Neural cell (in vitro differentiated cells): ENCODE data around the gene SMU1. TPM values are rescaled to one million over a fixed set of nuclear protein-coding genes. Genes with fewer than 3 reads are reported as not detected.
A peak's percentile ranks its signal among the peaks of the same experiment; 100 is the strongest.

Source experiments
- H2AFZ ChIP-seq: fragments of 200-600, 300-800 bp; sonication (generic), shearing (Covaris generic); 2 replicates; pipeline ENCODE4 v1.6.0; 2014; ENCODE audit warnings: low read depth, mild to moderate bottlenecking, antibody characterized with exemption, low read length, moderate library complexity
- H3F3A ChIP-seq: fragments of 200-600 bp; shearing (Covaris generic); 2 replicates; pipeline ENCODE4 v1.6.1; 2016; ENCODE audit warnings: mild to moderate bottlenecking, moderate library complexity, mixed read lengths, antibody characterized with exemption, low read length; ENCODE audit not compliant: insufficient read depth, poor library complexity, severe bottlenecking
- H3K27ac ChIP-seq: fragments of 200-600, 300-800 bp; sonication (generic), shearing (Covaris generic); 2 replicates; pipeline ENCODE4 v1.5.1; 2014; ENCODE audit warnings: mild to moderate bottlenecking, low read length, moderate library complexity
- H3K27me3 ChIP-seq: fragments of 300-800, 200-600 bp; sonication (generic), shearing (Covaris generic); 2 replicates; pipeline ENCODE4 v1.6.0; 2014; ENCODE audit warnings: mild to moderate bottlenecking, low read depth, low read length, moderate library complexity; ENCODE audit not compliant: insufficient read depth
- H3K36me3 ChIP-seq: fragments of 300-800, 200-600 bp; sonication (generic), shearing (Covaris generic); 2 replicates; pipeline ENCODE4 v1.5.1; 2014; ENCODE audit warnings: mild to moderate bottlenecking, antibody characterized with exemption, low read length, moderate library complexity; ENCODE audit not compliant: insufficient read depth
- H3K4me2 ChIP-seq: fragments of 300-800, 200-600 bp; sonication (generic), shearing (Covaris generic); 2 replicates; pipeline ENCODE4 v1.6.0; 2014; ENCODE audit warnings: mild to moderate bottlenecking, low read length
- H3K4me3 ChIP-seq: fragments of 300-800, 200-600 bp; sonication (generic), shearing (Covaris generic); 2 replicates; pipeline ENCODE4 v1.5.1; 2014; ENCODE audit warnings: mild to moderate bottlenecking, low read length, moderate library complexity
- H3K79me2 ChIP-seq: fragments of 200-600 bp; shearing (Covaris generic); replicated peaks from 2 replicates; pipeline ENCODE4 v1.6.0; 2014; ENCODE audit warnings: mild to moderate bottlenecking, low read length, moderate library complexity; ENCODE audit not compliant: insufficient read depth
- H3K9ac ChIP-seq: fragments of 300-800, 200-600 bp; sonication (generic), shearing (Covaris generic); 2 replicates; pipeline ENCODE4 v1.6.1; 2016; ENCODE audit warnings: mild to moderate bottlenecking, low read length, mixed read lengths
- H3K9me2 ChIP-seq: fragments of 200-600 bp; shearing (Covaris generic); 2 replicates; pipeline ENCODE4 v1.6.1; 2016; ENCODE audit warnings: mild to moderate bottlenecking, low read length, mixed read lengths; ENCODE audit not compliant: insufficient read depth
- H3K9me3 ChIP-seq: fragments of 200-600, 300-800 bp; sonication (generic), shearing (Covaris generic); 2 replicates; pipeline ENCODE4 v1.6.1; 2016; ENCODE audit warnings: mild to moderate bottlenecking, mixed run types, low read length, moderate library complexity, mixed read lengths
- H4K20me1 ChIP-seq: fragments of 200-600 bp; shearing (Covaris generic); 2 replicates; pipeline ENCODE4 v1.6.1; 2016; ENCODE audit warnings: mild to moderate bottlenecking, mixed run types; ENCODE audit not compliant: insufficient read depth
- EP300 ChIP-seq: fragments of 450-650 bp; conservative IDR thresholded peaks from 2 replicates; pipeline ENCODE4 v1.6.1; 2014; ENCODE audit warnings: antibody characterized with exemption, mild to moderate bottlenecking, moderate library complexity; ENCODE audit not compliant: poor library complexity, severe bottlenecking
- EZH2 ChIP-seq: fragments of 200-600, 300-800 bp; shearing (Covaris generic), sonication (generic); IDR thresholded peaks from 2 replicates; pipeline ENCODE4 v1.6.1; 2014; ENCODE audit warnings: antibody characterized with exemption, low read length, borderline replicate concordance, mild to moderate bottlenecking; ENCODE audit not compliant: insufficient read depth, poor library complexity, severe bottlenecking
- MXI1 ChIP-seq: fragments of 450-650 bp; conservative IDR thresholded peaks from 2 replicates; pipeline ENCODE4 v1.6.1; 2014; ENCODE audit warnings: antibody characterized with exemption, mild to moderate bottlenecking; ENCODE audit not compliant: poor library complexity, severe bottlenecking
- POLR2AphosphoS5 ChIP-seq: IDR thresholded peaks from 2 replicates; pipeline ENCODE4 v1.6.1; 2012
- RAD21 ChIP-seq: fragments of 450-650 bp; conservative IDR thresholded peaks from 2 replicates; pipeline ENCODE4 v1.6.1; 2014; ENCODE audit warnings: antibody characterized with exemption, mild to moderate bottlenecking, moderate library complexity
- SMC3 ChIP-seq: fragments of 450-650 bp; conservative IDR thresholded peaks from 2 replicates; pipeline ENCODE4 v1.6.1; 2014; ENCODE audit warnings: antibody characterized with exemption, mild to moderate bottlenecking, moderate library complexity; ENCODE audit not compliant: poor library complexity
- TAF1 ChIP-seq: IDR thresholded peaks from 2 replicates; pipeline ENCODE4 v1.6.1; 2012; ENCODE audit warnings: low read depth
- polyA minus RNA-seq: library from RNA; depleted of rRNA, polyadenylated mRNA; stranded (reverse); fragments of >200 nt; gene quantifications from 2 replicates; pipeline ENCODE4 v1.2.3, GENCODE V29; 2014
- polyA plus RNA-seq: library from polyadenylated mRNA; depleted of rRNA; stranded (reverse); fragments of >200 nt; gene quantifications from 2 replicates; pipeline ENCODE4 v1.2.3, GENCODE V29; 2014
- TF ChIP-seq, protein P1 (sequence below): IDR thresholded peaks from 2 replicates; pipeline ENCODE4 v1.6.1; 2012; ENCODE audit warnings: borderline replicate concordance
- TF ChIP-seq, protein P2 (sequence below): fragments of 450-650 bp; IDR thresholded peaks from 2 replicates; pipeline ENCODE4 v1.5.1; 2014; ENCODE audit warnings: antibody characterized with exemption, mild to moderate bottlenecking, moderate library complexity; ENCODE audit not compliant: poor library complexity, severe bottlenecking

The SMU1 gene
- 25.4 and 27.4 TPM in 2 replicates for polyA plus RNA-seq
- polyA minus RNA-seq: 44.1 and 44.9 TPM in 2 replicates

DNA sequence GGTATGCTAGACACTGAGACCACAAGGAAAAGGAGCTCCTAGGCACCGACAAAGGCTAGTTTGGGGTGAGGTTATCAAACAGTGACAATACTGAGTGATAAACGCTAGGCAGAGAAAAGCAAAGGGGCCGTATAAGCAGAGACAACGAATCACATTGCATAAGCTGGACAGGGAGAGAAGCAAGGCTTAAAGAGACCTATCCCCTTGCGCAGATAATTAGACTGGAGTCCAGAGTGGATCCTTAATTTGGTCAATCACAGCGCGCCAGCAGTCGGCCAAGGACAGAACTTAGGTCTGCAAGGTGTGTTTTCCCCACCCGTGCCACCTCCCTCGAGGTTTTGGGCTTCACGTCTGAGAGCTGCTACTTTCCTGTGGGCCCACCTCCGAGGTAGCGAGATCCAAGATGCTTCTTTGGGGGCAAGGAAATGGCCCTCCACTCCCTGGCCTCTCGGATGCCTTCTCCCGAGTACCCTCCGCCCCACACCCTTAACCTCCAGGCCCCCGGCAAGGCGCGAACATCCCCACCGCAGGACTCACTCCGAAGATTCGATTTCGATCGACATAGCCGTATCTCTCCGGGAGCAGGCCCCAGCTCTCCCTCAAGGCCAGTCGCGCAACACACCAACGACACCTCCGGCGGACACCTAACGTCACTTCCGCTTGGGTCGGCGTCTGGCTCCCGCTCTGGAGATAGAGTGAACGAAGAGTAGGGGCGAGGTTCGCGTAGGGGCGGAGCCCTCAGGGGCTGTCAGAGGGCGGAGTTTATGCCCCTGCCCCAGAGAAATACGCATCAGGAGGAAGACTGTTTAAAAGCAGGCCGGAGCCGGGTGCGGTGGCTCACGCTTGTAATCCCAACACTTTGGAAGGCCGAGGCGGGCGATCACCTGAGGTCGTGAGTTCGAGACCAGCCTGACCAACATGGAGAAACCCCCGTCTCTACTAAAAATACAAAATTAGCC lies at the start of gene SMU1:
TSS of gene SMU1 (minus strand) at position 629 of the 959 bp plus-strand sequence. CDS start at position 563, 66 bp downstream.
- Histone ChIP-seq H3K9me2 (no peaks in the 10 kb centered on the region), H3K27me3 (no peaks in the 10 kb centered on the region), H3F3A (no peaks in the 10 kb centered on the region), H3K79me2 (peaks cover 28% of the 10 kb centered on the region), H3K9me3 (no peaks in the 10 kb centered on the region), H2AFZ (peak within 1 kb of the TSS; percentile 91), H3K4me2 (peak within 1 kb of the TSS; percentile 92), H3K27ac (peak within 1 kb of the TSS; percentile 88), H3K36me3 (no peaks in the 10 kb centered on the region), H3K9ac (peak within 1 kb of the TSS; percentile 94), H3K4me3 (peak within 1 kb of the TSS; percentile 78), H4K20me1 (no peaks in the 10 kb centered on the region)
- peak; percentile 96 for TF ChIP-seq POLR2AphosphoS5
- TF ChIP-seq, protein P1, sequence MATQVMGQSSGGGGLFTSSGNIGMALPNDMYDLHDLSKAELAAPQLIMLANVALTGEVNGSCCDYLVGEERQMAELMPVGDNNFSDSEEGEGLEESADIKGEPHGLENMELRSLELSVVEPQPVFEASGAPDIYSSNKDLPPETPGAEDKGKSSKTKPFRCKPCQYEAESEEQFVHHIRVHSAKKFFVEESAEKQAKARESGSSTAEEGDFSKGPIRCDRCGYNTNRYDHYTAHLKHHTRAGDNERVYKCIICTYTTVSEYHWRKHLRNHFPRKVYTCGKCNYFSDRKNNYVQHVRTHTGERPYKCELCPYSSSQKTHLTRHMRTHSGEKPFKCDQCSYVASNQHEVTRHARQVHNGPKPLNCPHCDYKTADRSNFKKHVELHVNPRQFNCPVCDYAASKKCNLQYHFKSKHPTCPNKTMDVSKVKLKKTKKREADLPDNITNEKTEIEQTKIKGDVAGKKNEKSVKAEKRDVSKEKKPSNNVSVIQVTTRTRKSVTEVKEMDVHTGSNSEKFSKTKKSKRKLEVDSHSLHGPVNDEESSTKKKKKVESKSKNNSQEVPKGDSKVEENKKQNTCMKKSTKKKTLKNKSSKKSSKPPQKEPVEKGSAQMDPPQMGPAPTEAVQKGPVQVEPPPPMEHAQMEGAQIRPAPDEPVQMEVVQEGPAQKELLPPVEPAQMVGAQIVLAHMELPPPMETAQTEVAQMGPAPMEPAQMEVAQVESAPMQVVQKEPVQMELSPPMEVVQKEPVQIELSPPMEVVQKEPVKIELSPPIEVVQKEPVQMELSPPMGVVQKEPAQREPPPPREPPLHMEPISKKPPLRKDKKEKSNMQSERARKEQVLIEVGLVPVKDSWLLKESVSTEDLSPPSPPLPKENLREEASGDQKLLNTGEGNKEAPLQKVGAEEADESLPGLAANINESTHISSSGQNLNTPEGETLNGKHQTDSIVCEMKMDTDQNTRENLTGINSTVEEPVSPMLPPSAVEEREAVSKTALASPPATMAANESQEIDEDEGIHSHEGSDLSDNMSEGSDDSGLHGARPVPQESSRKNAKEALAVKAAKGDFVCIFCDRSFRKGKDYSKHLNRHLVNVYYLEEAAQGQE: peak; percentile 78
- TF ChIP-seq SMC3: no peak
- no peak for TF ChIP-seq RAD21
- TF ChIP-seq EP300: peak; percentile 74
- peak; percentile 82 for TF ChIP-seq MXI1
- TF ChIP-seq TAF1: peak; percentile 60
- TF ChIP-seq, protein P2, sequence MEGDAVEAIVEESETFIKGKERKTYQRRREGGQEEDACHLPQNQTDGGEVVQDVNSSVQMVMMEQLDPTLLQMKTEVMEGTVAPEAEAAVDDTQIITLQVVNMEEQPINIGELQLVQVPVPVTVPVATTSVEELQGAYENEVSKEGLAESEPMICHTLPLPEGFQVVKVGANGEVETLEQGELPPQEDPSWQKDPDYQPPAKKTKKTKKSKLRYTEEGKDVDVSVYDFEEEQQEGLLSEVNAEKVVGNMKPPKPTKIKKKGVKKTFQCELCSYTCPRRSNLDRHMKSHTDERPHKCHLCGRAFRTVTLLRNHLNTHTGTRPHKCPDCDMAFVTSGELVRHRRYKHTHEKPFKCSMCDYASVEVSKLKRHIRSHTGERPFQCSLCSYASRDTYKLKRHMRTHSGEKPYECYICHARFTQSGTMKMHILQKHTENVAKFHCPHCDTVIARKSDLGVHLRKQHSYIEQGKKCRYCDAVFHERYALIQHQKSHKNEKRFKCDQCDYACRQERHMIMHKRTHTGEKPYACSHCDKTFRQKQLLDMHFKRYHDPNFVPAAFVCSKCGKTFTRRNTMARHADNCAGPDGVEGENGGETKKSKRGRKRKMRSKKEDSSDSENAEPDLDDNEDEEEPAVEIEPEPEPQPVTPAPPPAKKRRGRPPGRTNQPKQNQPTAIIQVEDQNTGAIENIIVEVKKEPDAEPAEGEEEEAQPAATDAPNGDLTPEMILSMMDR: no peak
- no peak for TF ChIP-seq EZH2

DNA sequence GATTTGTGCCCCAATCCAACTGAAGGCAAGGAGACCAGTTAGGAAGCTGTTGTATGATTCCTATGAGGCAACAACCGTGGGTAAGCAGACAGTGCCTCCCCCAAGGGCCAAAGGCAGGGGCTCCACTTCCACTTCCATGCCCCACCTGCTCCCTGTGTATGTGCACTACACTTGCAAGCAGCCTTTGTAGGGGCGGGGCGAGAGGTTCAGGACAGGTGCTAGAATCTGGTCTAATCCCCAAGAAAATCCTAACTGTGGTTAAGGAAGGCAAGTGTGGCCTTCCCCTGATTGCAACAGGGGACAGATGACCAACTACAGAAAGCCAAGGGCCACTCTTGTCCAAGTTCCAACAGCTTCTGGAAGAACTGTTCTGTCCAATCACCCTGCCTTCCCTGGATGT lies 49.0 kb upstream of the SMU1 start:
- Histone ChIP-seq H3K79me2 (no peaks in the 10 kb centered on the region), H3K9ac (no peak overlapping the region), H2AFZ (no peak overlapping the region), H3K4me3 (no peak overlapping the region), H3K27ac (no peak overlapping the region), H3K36me3 (no peaks in the 10 kb centered on the region), H3K9me2 (no peaks in the 10 kb centered on the region), H3K4me2 (no peak overlapping the region), H3K9me3 (no peaks in the 10 kb centered on the region), H4K20me1 (no peaks in the 10 kb centered on the region), H3F3A (no peaks in the 10 kb centered on the region), H3K27me3 (no peaks in the 10 kb centered on the region)
- TF ChIP-seq SMC3 (no peak), POLR2AphosphoS5 (no peak), EZH2 (no peak), MXI1 (no peak), TAF1 (no peak), RAD21 (no peak), EP300 (no peak)
- TF ChIP-seq, protein P1: no peak
- TF ChIP-seq, protein P2: no peak
